ENCODE measurements around the gene IL10RB. TPM values are rescaled to one million over a fixed set of nuclear protein-coding genes. Genes with fewer than 3 reads are reported as not detected.
"Not testable (repeated sequence)": the region's sequence is repeated elsewhere in the genome, so short reads cannot be mapped to it uniquely, and the experiment has no call there.

IL10RB gene
- total RNA-seq, 4 donors from 2014 or later = 17.9 to 45.5 (median 27.7) TPM

GRCh38 chr21:33240404-33240803 lies 25.8 kb upstream of the IL10RB start:
- Histone ChIP-seq H3K4me1 (no peaks in the 10 kb centered on the region), H3K27me3 (no peaks in the 10 kb centered on the region), H3K9me3 (no peaks in the 10 kb centered on the region), H3K4me3 (no peak overlapping the region), H3K36me3 (no peaks in the 10 kb centered on the region), H3K27ac (no peak overlapping the region)
- no peak for TF ChIP-seq POLR2A (IDR thresholded peaks at IDR 0.05)
- no peak for TF ChIP-seq CTCF (IDR thresholded peaks at IDR 0.05)
- intact Hi-C loops (cut with DNase I; ENCODE audit: low total_unique reads) = no loop called here
- no peak for DNase-seq

- DNase-seq = no peak
- intact Hi-C loops (cut with DNase I; ENCODE audit: low total_unique reads) = no loop called here
- TF ChIP-seq CTCF (IDR thresholded peaks at IDR 0.05) (no peak), POLR2A (IDR thresholded peaks at IDR 0.05) (no peak)
- Histone ChIP-seq H3K27me3 (no peaks in the 10 kb centered on the region), H3K27ac (no peak overlapping the region), H3K4me1 (no peaks in the 10 kb centered on the region), H3K9me3 (no peaks in the 10 kb centered on the region), H3K4me3 (no peak overlapping the region), H3K36me3 (no peaks in the 10 kb centered on the region)
Measured at GRCh38 chr21:33241846-33242245, 24.3 kb upstream of the IL10RB start.

GRCh38 chr21:33242846-33243245 lies 23.3 kb upstream of the IL10RB start:
- DNase-seq; H3K36me3 ChIP-seq; H3K4me1 ChIP-seq; H3K9me3 ChIP-seq; H3K27ac ChIP-seq; H3K4me3 ChIP-seq; intact Hi-C loops (cut with DNase I; ENCODE audit: low total_unique reads); H3K27me3 ChIP-seq: not testable (repeated sequence)

- no peaks in the 10 kb centered on the region for H3K27me3 ChIP-seq
- no peaks in the 10 kb centered on the region for H3K9me3 ChIP-seq
- no peaks in the 10 kb centered on the region for H3K4me1 ChIP-seq
- intact Hi-C loops (cut with DNase I; ENCODE audit: low total_unique reads) = no loop called here
- no peaks in the 10 kb centered on the region for H3K36me3 ChIP-seq
- H3K4me3 ChIP-seq = no peak overlapping the region
- no peak overlapping the region for H3K27ac ChIP-seq
- TF ChIP-seq POLR2A (IDR thresholded peaks at IDR 0.05) (no peak), CTCF (IDR thresholded peaks at IDR 0.05) (no peak)
- DNase-seq = no peak
Measured at GRCh38 chr21:33244082-33244778, 21.9 kb upstream of the IL10RB start.

- intact Hi-C loops (cut with DNase I; ENCODE audit: low total_unique reads) = no loop called here
- Histone ChIP-seq H3K4me3 (no peak overlapping the region), H3K9me3 (no peaks in the 10 kb centered on the region), H3K36me3 (no peaks in the 10 kb centered on the region), H3K4me1 (no peaks in the 10 kb centered on the region), H3K27me3 (no peaks in the 10 kb centered on the region), H3K27ac (no peak overlapping the region)
- TF ChIP-seq POLR2A (IDR thresholded peaks at IDR 0.05) = no peak
- no peak for TF ChIP-seq CTCF (IDR thresholded peaks at IDR 0.05)
- no peak for DNase-seq
Measured at GRCh38 chr21:33244779-33245105, 21.4 kb upstream of the IL10RB start.

Measured in uterus (tissue), 4 donors.